Vagina (tissue), 2 donors: ENCODE measurements around the gene ASIC3.
A peak's percentile ranks its signal among the peaks of the same experiment; 100 is the strongest.

Experiments
- CTCF ChIP-seq, 3 experiments: fragments of 450-650 bp in 2 of 3; fragments of 200-600 bp in 1 of 3; sonication (generic) in 1 of 3; IDR thresholded peaks; one replicate each; pipeline ENCODE4 v1.5.1; 2017 to 2019; ENCODE audit warnings: antibody characterized with exemption in 3 of 3, mild to moderate bottlenecking in 2 of 3, moderate library complexity in 2 of 3
- POLR2A ChIP-seq, 2 donors: fragments of 450-650 bp; IDR thresholded peaks; one replicate each; pipeline ENCODE4 v1.6.1; 2017; ENCODE audit warnings: antibody characterized with exemption in 2 of 2, mild to moderate bottlenecking in 2 of 2, moderate library complexity in 2 of 2
- POLR2AphosphoS5 ChIP-seq, 2 donors: sonication (generic); formaldehyde crosslinking; IDR thresholded peaks; one replicate each; pipeline ENCODE4 v1.9.0; 2017; ENCODE audit warnings: antibody characterized with exemption in 2 of 2, mild to moderate bottlenecking in 2 of 2, low read depth in 1 of 2; ENCODE audit not compliant: insufficient read depth in 1 of 2

GRCh38 chr7:151017953-151018420, 30.3 kb upstream of the ASIC3 start:
- no peak for TF ChIP-seq POLR2A (IDR thresholded peaks at IDR 0.05)
- TF ChIP-seq CTCF (IDR thresholded peaks at IDR 0.05) = peak; percentile 61 to 85 (median 81)
- peak in 1 of 2 donors; percentile 8 for TF ChIP-seq POLR2AphosphoS5 (IDR thresholded peaks at IDR 0.05; ENCODE audit: insufficient read depth in 1 of 2, low read depth in 1 of 2)
